Measurements from ENCODE around the gene TMEM203. TPM values are rescaled to one million over a fixed set of nuclear protein-coding genes. Genes with fewer than 3 reads are reported as not detected.

TMEM203 gene
- total and polyA plus RNA-seq, 2 of the 13 experiments (the other 11 are each of a cell fraction or from before 2014, with no cell fraction given): 23.4 to 36.7 TPM

DNA sequence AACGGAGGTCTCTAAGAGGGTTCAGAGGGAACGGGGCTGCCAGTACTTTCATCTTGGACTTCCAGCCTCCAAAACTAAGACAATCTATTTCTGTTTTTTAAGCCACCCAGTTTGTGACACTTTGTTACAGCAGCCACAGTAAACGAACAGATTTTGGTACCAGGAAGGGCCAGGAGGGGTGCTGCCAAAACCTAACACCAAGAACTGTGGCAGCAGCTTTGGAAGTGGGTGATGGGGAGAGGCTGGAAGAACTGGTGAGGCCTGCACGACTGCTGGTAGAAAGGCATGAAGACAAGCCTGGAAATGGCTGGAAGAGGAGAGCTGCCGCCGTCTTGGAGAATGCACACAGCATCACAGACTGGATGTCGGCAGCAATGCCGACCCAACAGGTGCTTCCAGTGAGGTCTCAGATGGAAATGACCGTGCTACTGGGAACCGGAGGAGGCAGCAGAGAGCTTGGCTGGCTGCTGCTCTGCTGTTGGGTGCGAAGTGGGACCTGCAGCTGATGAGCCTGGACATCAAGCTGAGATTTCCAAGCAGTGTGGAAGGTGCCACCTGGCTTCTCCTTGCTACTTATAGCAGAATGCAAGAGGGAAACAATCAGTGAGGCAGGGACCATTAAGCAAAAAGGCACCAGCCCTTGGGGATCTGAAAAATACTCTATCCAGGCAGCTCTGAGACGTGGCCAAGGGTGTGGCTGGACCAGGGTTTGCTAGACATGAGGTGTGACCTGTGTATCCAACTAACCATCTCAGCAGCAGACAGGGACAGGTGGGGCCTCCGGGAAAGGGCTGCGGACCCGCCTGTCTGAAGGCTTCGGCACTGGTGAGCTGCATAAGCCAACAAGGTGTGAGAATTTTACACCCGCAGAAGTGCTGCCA, 28.9 kb downstream of the TMEM203 start:
- CTCF ChIA-PET (ENCODE audit: low intra/inter-chr PET ratio, low total read pairs): interaction anchor here (1.1 to 1.5 kb wide), 3 partner anchors 51 to 60 kb away, joined by 3 to 8 read pairs (median 3); partner anchors contain the start of gene RNF224
- peak; percentile 69 for ATAC-seq
- DNase-seq (ENCODE audit: low spot score): peak; percentile 49
- POLR2A ChIA-PET: interaction anchor here (0.8 to 1.6 kb wide), 8 partner anchors 12 to 101 kb away, joined by 3 to 7 read pairs (median 3); partner anchors contain the start of genes ANAPC2, MAN1B1, RNF224 and SSNA1
- no peaks in the 10 kb centered on the region for H4K20me1 ChIP-seq (ENCODE audit: insufficient read depth, low read length)
- H3K27ac ChIP-seq (ENCODE audit: extremely low read length, insufficient read depth, low read length): no peak overlapping the region
- intact Hi-C loops (cut with micrococcal nuclease; ENCODE audit: unreplicated experiment): loop anchor here (10.0 kb wide), 1 partner anchor 62 kb away; the partner anchor contains the start of gene DPP7
- H2AFZ ChIP-seq (ENCODE audit: low read length): no peak overlapping the region
- WGBS (ENCODE audit: low lambda C conversion rate): 36% methylated on average over 13 of the region's 17 CpGs
- H3K36me3 ChIP-seq (replicated peaks in 1 of 2; ENCODE audit: control insufficient read depth in 1 of 2, insufficient read depth in 2 of 2, low read length in 2 of 2): peaks cover 8 to 11% of the 10 kb centered on the region in 2 experiments; a peak in 4 of 5 replicates
- no peak overlapping the region for H3K9ac ChIP-seq (ENCODE audit: insufficient read depth, low read depth, low read length)
- BruUV-seq (replicated peaks): no TSS peak
- no peaks in the 10 kb centered on the region for H3K79me2 ChIP-seq (ENCODE audit: insufficient read depth, low read length)
- H3K27me3 ChIP-seq (ENCODE audit: control insufficient read depth in 1 of 2, insufficient read depth in 2 of 2, low read length in 2 of 2): peaks cover 0 to 7% of the 10 kb centered on the region in 2 experiments; a peak in 2 of 5 replicates
- H3K4me2 ChIP-seq (ENCODE audit: low read depth, low read length): no peak overlapping the region
- no peaks in the 10 kb centered on the region for H3K4me1 ChIP-seq (ENCODE audit: insufficient read depth, low read length)
- no peak overlapping the region for H3K4me3 ChIP-seq (replicated peaks in 1 of 3; ENCODE audit: insufficient read depth in 1 of 3, low read depth in 2 of 3, low read length in 3 of 3)
- in situ Hi-C loops (cut with HindIII; ENCODE audit: extremely low pct_ligation_motif_present, low pct_unique_long_range_greater_than_20kb): no loop called here
- H3K9me3 ChIP-seq (ENCODE audit: low read length): no peaks in the 10 kb centered on the region
- FAIRE-seq: peak; percentile 59
- peak; percentile 62 for TF ChIP-seq XRCC5 (optimal IDR thresholded peaks at IDR 0.05; ENCODE audit: low read length)
- TF ChIP-seq, protein P1, sequence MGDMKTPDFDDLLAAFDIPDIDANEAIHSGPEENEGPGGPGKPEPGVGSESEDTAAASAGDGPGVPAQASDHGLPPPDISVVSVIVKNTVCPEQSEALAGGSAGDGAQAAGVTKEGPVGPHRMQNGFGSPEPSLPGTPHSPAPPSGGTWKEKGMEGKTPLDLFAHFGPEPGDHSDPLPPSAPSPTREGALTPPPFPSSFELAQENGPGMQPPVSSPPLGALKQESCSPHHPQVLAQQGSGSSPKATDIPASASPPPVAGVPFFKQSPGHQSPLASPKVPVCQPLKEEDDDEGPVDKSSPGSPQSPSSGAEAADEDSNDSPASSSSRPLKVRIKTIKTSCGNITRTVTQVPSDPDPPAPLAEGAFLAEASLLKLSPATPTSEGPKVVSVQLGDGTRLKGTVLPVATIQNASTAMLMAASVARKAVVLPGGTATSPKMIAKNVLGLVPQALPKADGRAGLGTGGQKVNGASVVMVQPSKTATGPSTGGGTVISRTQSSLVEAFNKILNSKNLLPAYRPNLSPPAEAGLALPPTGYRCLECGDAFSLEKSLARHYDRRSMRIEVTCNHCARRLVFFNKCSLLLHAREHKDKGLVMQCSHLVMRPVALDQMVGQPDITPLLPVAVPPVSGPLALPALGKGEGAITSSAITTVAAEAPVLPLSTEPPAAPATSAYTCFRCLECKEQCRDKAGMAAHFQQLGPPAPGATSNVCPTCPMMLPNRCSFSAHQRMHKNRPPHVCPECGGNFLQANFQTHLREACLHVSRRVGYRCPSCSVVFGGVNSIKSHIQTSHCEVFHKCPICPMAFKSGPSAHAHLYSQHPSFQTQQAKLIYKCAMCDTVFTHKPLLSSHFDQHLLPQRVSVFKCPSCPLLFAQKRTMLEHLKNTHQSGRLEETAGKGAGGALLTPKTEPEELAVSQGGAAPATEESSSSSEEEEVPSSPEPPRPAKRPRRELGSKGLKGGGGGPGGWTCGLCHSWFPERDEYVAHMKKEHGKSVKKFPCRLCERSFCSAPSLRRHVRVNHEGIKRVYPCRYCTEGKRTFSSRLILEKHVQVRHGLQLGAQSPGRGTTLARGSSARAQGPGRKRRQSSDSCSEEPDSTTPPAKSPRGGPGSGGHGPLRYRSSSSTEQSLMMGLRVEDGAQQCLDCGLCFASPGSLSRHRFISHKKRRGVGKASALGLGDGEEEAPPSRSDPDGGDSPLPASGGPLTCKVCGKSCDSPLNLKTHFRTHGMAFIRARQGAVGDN (CRISPR knock-in tag; IDR thresholded peaks at IDR 0.05): 0 out of 2 replicates have a peak, but pooled peaks have one; percentile 25
- no peak for TF ChIP-seq ZNF143 (CRISPR knock-in tag; IDR thresholded peaks at IDR 0.05)
- TF ChIP-seq, protein P2, sequence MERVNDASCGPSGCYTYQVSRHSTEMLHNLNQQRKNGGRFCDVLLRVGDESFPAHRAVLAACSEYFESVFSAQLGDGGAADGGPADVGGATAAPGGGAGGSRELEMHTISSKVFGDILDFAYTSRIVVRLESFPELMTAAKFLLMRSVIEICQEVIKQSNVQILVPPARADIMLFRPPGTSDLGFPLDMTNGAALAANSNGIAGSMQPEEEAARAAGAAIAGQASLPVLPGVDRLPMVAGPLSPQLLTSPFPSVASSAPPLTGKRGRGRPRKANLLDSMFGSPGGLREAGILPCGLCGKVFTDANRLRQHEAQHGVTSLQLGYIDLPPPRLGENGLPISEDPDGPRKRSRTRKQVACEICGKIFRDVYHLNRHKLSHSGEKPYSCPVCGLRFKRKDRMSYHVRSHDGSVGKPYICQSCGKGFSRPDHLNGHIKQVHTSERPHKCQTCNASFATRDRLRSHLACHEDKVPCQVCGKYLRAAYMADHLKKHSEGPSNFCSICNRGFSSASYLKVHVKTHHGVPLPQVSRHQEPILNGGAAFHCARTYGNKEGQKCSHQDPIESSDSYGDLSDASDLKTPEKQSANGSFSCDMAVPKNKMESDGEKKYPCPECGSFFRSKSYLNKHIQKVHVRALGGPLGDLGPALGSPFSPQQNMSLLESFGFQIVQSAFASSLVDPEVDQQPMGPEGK (CRISPR knock-in tag; IDR thresholded peaks at IDR 0.05): 0 out of 2 replicates have a peak, but pooled peaks have one; percentile 21
- TF ChIP-seq, protein P3, sequence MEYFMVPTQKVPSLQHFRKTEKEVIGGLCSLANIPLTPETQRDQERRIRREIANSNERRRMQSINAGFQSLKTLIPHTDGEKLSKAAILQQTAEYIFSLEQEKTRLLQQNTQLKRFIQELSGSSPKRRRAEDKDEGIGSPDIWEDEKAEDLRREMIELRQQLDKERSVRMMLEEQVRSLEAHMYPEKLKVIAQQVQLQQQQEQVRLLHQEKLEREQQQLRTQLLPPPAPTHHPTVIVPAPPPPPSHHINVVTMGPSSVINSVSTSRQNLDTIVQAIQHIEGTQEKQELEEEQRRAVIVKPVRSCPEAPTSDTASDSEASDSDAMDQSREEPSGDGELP (IDR thresholded peaks at IDR 0.05; ENCODE audit: borderline replicate concordance, low read depth): peak; percentile 13; the same call in 1 of the 2 replicates
- TF ChIP-seq CTCF (CRISPR knock-in tag; IDR thresholded peaks at IDR 0.05): peak; percentile 76
- TF ChIP-seq EED (CRISPR knock-in tag; IDR thresholded peaks at IDR 0.05): no peak
- TF ChIP-seq FOXM1 (CRISPR knock-in tag; IDR thresholded peaks at IDR 0.05): no peak
- TF ChIP-seq SKI (IDR thresholded peaks at IDR 0.05; ENCODE audit: partially characterized antibody): peak; percentile 16
- TF ChIP-seq ZNF530 (CRISPR knock-in tag; IDR thresholded peaks at IDR 0.05; ENCODE audit: low read depth): no peak
- no peak for TF ChIP-seq ZIK1 (CRISPR knock-in tag; IDR thresholded peaks at IDR 0.05; ENCODE audit: borderline replicate concordance, low read depth)
- TF ChIP-seq, protein P4, sequence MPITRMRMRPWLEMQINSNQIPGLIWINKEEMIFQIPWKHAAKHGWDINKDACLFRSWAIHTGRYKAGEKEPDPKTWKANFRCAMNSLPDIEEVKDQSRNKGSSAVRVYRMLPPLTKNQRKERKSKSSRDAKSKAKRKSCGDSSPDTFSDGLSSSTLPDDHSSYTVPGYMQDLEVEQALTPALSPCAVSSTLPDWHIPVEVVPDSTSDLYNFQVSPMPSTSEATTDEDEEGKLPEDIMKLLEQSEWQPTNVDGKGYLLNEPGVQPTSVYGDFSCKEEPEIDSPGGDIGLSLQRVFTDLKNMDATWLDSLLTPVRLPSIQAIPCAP (CRISPR knock-in tag; IDR thresholded peaks at IDR 0.05; ENCODE audit: low read depth): no peak
